KBM-7 (cell line): Measurements from ENCODE around the gene CFAP157.
A peak's percentile ranks its signal among the peaks of the same experiment; 100 is the strongest.

Experiments used
- DNase-seq: peaks from one replicate; pipeline ENCODE4 v3.0.0-alpha.2; 2015
- in situ Hi-C: fragments of 300-500 bp; cut with MboI; formaldehyde crosslinking; loops from 2 replicates; pipeline ENCODE4 v1.14.3; 2020; ENCODE audit warnings: low sequenced_read_pairs, low pct_unique_long_range_greater_than_20kb, mixed read lengths

Gene CFAP157

GRCh38 chr9:127690735-127691134, 16.1 kb upstream of the CFAP157 start:
- in situ Hi-C loops = no loop called here
- DNase-seq = no peak

GRCh38 chr9:127692071-127692470, 14.7 kb upstream of the CFAP157 start:
- no peak for DNase-seq
- in situ Hi-C loops = no loop called here

GRCh38 chr9:127693143-127693542, 13.6 kb upstream of the CFAP157 start:
- no peak for DNase-seq
- in situ Hi-C loops = no loop called here

GRCh38 chr9:127693697-127694096, 13.1 kb upstream of the CFAP157 start:
- in situ Hi-C loops = no loop called here
- no peak for DNase-seq

GRCh38 chr9:127694890-127695720, 11.7 kb upstream of the CFAP157 start:
- no peak for DNase-seq
- in situ Hi-C loops = no loop called here

- in situ Hi-C loops = no loop called here
- DNase-seq = no peak
Observed at GRCh38 chr9:127697575-127697974, 9.2 kb upstream of the CFAP157 start.

- in situ Hi-C loops = no loop called here
- no peak for DNase-seq
Observed at GRCh38 chr9:127698386-127698785, 8.4 kb upstream of the CFAP157 start.

- no peak for DNase-seq
- in situ Hi-C loops = no loop called here
Observed at GRCh38 chr9:127698985-127699670, 7.7 kb upstream of the CFAP157 start.

- in situ Hi-C loops = no loop called here
- no peak for DNase-seq
Observed at GRCh38 chr9:127700140-127700539, 6.6 kb upstream of the CFAP157 start.

GRCh38 chr9:127700594-127701255, 6.1 kb upstream of the CFAP157 start:
- in situ Hi-C loops = no loop called here
- no peak for DNase-seq

GRCh38 chr9:127703289-127703946, 3.4 kb upstream of the CFAP157 start:
- in situ Hi-C loops = no loop called here
- DNase-seq = no peak

GRCh38 chr9:127705577-127706379, 1.0 kb upstream of the CFAP157 start:
- in situ Hi-C loops = no loop called here
- DNase-seq = no peak

- in situ Hi-C loops = no loop called here
- no peak for DNase-seq
Observed at GRCh38 chr9:127707766-127708165, 978 bp downstream of the CFAP157 start.

GRCh38 chr9:127708952-127709587, 2.3 kb downstream of the CFAP157 start:
- in situ Hi-C loops = no loop called here
- no peak for DNase-seq

GRCh38 chr9:127710204-127710783, 3.5 kb downstream of the CFAP157 start:
- in situ Hi-C loops = no loop called here
- no peak for DNase-seq

GRCh38 chr9:127711226-127711701, 4.5 kb downstream of the CFAP157 start:
- peak; percentile 70 for DNase-seq
- in situ Hi-C loops = no loop called here

- DNase-seq = peak; percentile 31
- in situ Hi-C loops = no loop called here
Observed at GRCh38 chr9:127711831-127712274, 5.1 kb downstream of the CFAP157 start.

- no peak for DNase-seq
- in situ Hi-C loops = no loop called here
Observed at GRCh38 chr9:127712371-127712770, 5.6 kb downstream of the CFAP157 start.
